Mucosa of descending colon (tissue), 3 donors: ENCODE measurements around the gene HNRNPLL. TPM values are rescaled to one million over a fixed set of nuclear protein-coding genes. Genes with fewer than 3 reads are reported as not detected.

Source experiments
- ATAC-seq: fragments of 200-7000 bp; cut with Tn5 transposase; one replicate; pipeline ENCODE4 v1.9.1; 2020; ENCODE audit warnings: mild to moderate bottlenecking, moderate library complexity
- DNase-seq, 3 donors: peaks; one replicate each; pipeline ENCODE4 v3.0.0-alpha.2; 2020
- H3K36me3 ChIP-seq: fragments of 200-600 bp; one replicate; pipeline ENCODE4 v1.8.0; 2021; ENCODE audit warnings: low read depth, mild to moderate bottlenecking
- H3K4me1 ChIP-seq: fragments of 200-600 bp; one replicate; pipeline ENCODE4 v1.8.0; 2021; ENCODE audit warnings: low read depth, mild to moderate bottlenecking
- H3K4me3 ChIP-seq: fragments of 200-600 bp; one replicate; pipeline ENCODE4 v1.8.0; 2021; ENCODE audit warnings: mild to moderate bottlenecking
- H3K9me3 ChIP-seq: fragments of 200-600 bp; one replicate; pipeline ENCODE4 v1.8.0; 2021; ENCODE audit warnings: mild to moderate bottlenecking
- CTCF ChIP-seq: fragments of 200-600 bp; IDR thresholded peaks from one replicate; pipeline ENCODE4 v1.8.0; 2022; ENCODE audit warnings: antibody characterized with exemption, mild to moderate bottlenecking
- intact Hi-C, 2 donors: fragments of 100-400 bp; cut with DNase I in 1 of 2; cut with micrococcal nuclease in 1 of 2; formaldehyde crosslinking; loops; one replicate each; pipeline versions ENCODE4 v1.11.0 to v1.11.1; 2022; cut with DNase I, micrococcal nuclease
- total RNA-seq, 3 donors: library from RNA; stranded (reverse); fragmentation: NEBNext Ultra II Directional in 2 of 3; extraction: Animal tissue kit (Norgen Biotek cat#: 25700) in 2 of 3; gene quantifications; one replicate each; pipeline versions ENCODE4 v1.2.1 to v1.2.4, GENCODE V29; 2021 to 2023
- donor health status: DM: no; HTN: no; CAD: no; lungs with moderate emphysema.
- donor health status: DM: no; HTN: no; CAD: no.
- donor health status: DM: no; HTN: yes; CAD: no.

The HNRNPLL gene
- total RNA-seq, 3 donors from 2014 or later: 45.5 to 68.2 (median 49.6) TPM

- Histone ChIP-seq H3K4me1 (no peaks in the 10 kb centered on the region), H3K4me3 (no peak overlapping the region), H3K36me3 (no peaks in the 10 kb centered on the region), H3K9me3 (no peaks in the 10 kb centered on the region)
- DNase-seq (no peak), ATAC-seq (no peak)
- intact Hi-C loops: no loop called here
- no peak for TF ChIP-seq CTCF
Observed at GRCh38 chr2:38512211-38512610, 90.5 kb downstream of the HNRNPLL start.

Other genes with a start within 250 kb of the HNRNPLL start
- 100 to 1,000 TPM in 1 of 3 donors, 10 to 100 TPM in 2; 49.3 to 166 (median 53.5) TPM for gene ATL2, start 225.7 kb downstream of the HNRNPLL start, total RNA-seq
- 10 to 100 TPM; 27.0 to 62.7 (median 58.0) TPM for gene GALM, start 63.2 kb upstream of the HNRNPLL start, total RNA-seq
- gene SRSF7, start 148.4 kb upstream of the HNRNPLL start, total RNA-seq: 100 to 1,000 TPM in 2 of 3 donors, 10 to 100 TPM in 1; 91.3 to 130 (median 113) TPM
- gene GEMIN6, start 175.3 kb upstream of the HNRNPLL start, total RNA-seq: 10 to 100 TPM in 1 of 3 donors, 1 to 10 TPM in 2; 6.4 to 11.5 (median 7.5) TPM